ENCODE results near the gene PRCD. TPM values are rescaled to one million over a fixed set of nuclear protein-coding genes. Genes with fewer than 3 reads are reported as not detected.

The PRCD gene
- total RNA-seq, 1 donor from 2014 or later: 0.54 TPM

DNA sequence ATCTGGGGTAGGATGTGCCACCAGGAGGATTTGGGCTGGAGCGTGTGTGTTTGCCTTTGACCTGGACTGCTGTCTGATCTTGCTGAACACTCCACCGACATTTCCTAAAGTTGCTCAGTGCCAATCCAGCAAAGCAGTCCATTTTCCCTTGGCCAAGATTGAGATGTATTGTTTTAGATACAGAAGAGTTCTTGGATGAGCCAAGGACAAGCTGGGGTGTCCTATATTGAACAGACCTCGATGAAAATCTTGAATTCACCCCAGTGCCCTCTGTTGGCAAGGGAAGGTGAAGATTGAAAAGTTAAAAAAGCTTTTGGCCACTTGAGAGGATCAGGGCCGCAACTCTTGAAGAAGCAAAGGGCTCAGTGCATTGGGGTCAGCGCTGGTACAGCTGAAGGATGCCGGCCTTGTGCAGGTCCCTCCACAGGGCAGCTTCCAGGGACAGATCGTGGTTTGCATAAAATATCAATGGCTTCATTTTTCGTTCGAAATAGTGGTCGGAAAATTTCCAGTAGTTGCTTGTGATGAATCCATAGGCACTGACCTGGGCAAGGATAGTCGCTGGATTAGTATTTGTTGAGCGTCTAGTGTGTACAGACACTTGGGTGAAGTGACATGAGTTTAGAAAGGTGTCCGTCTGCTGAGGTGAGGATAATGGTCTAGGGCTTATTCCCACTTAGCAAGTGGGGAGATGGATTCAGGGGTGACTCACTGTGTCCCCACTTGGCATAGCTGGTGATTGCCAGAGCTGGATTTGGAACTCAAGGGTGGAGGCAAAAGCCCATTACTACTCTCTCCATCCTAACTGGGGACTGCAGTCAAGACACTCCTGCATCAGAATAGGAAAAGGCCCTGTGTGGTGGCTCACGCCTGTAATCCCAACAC lies 26.1 kb downstream of the PRCD start:
- Mint-ChIP-seq H3K27me3 (ENCODE audit: unreplicated experiment) (peaks cover 3% of the 10 kb centered on the region), H3K9me3 (ENCODE audit: unreplicated experiment) (no peaks in the 10 kb centered on the region), H3K4me1 (ENCODE audit: unreplicated experiment) (peaks cover 14% of the 10 kb centered on the region), H3K27ac (ENCODE audit: unreplicated experiment) (no peak overlapping the region), H3K36me3 (ENCODE audit: low read depth, unreplicated experiment) (peaks cover 13% of the 10 kb centered on the region), H3K4me3 (ENCODE audit: unreplicated experiment) (no peak overlapping the region)
- TF ChIP-seq, protein P1, sequence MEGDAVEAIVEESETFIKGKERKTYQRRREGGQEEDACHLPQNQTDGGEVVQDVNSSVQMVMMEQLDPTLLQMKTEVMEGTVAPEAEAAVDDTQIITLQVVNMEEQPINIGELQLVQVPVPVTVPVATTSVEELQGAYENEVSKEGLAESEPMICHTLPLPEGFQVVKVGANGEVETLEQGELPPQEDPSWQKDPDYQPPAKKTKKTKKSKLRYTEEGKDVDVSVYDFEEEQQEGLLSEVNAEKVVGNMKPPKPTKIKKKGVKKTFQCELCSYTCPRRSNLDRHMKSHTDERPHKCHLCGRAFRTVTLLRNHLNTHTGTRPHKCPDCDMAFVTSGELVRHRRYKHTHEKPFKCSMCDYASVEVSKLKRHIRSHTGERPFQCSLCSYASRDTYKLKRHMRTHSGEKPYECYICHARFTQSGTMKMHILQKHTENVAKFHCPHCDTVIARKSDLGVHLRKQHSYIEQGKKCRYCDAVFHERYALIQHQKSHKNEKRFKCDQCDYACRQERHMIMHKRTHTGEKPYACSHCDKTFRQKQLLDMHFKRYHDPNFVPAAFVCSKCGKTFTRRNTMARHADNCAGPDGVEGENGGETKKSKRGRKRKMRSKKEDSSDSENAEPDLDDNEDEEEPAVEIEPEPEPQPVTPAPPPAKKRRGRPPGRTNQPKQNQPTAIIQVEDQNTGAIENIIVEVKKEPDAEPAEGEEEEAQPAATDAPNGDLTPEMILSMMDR (IDR thresholded peaks at IDR 0.05; ENCODE audit: unreplicated experiment): no peak
- no peak for DNase-seq (ENCODE audit: low spot score)

DNA sequence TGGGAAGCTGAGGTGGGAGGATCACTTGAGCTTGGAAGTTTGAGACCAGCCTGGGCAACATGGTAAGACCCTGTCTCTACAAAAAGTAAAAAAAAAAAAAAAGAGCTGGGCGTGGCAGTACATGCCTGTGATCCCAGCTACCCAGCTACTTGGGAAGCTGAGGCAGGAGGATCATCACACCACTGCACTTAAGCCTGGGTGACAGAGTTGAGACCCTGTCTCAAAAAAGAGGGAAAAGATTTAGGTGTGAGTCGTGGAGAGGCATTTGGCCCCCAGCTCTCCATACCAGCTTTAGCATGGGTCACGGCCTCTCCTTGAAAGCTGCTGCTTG lies 26.7 kb downstream of the PRCD start:
- Mint-ChIP-seq H3K4me1 (ENCODE audit: unreplicated experiment) (peaks cover 12% of the 10 kb centered on the region), H3K4me3 (ENCODE audit: unreplicated experiment) (no peak overlapping the region), H3K27me3 (ENCODE audit: unreplicated experiment) (peaks cover 3% of the 10 kb centered on the region), H3K36me3 (ENCODE audit: low read depth, unreplicated experiment) (peaks cover 11% of the 10 kb centered on the region), H3K9me3 (ENCODE audit: unreplicated experiment) (no peaks in the 10 kb centered on the region), H3K27ac (ENCODE audit: unreplicated experiment) (no peak overlapping the region)
- no peak for DNase-seq (ENCODE audit: low spot score)
- TF ChIP-seq, protein P1 (IDR thresholded peaks at IDR 0.05; ENCODE audit: unreplicated experiment): no peak

DNA sequence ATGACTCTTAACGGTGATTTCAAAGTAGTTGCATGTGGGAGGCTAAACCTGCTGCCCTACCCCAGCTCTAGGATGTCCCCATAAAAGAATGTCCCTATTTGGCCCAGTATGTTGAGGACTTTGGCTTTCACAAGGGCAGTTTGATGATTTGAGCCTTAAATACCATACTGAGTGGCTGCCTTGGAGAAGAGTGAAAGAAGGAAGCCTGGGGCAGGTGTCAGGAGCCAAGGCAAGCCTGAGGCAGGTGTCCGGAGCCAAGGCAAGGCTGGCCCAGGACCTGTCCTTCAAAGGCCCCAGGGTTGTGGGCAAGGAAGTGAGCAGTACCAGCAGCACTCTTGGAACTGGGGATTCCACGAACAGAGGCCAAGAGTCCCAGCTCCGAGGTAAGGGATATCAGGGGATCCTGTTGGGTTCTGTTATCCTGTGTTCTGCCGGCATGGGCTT lies 27.2 kb downstream of the PRCD start:
- H3K27ac Mint-ChIP-seq (ENCODE audit: unreplicated experiment): no peak overlapping the region
- no peak for DNase-seq (ENCODE audit: low spot score)
- peaks cover 10% of the 10 kb centered on the region for H3K4me1 Mint-ChIP-seq (ENCODE audit: unreplicated experiment)
- H3K9me3 Mint-ChIP-seq (ENCODE audit: unreplicated experiment): no peaks in the 10 kb centered on the region
- no peak overlapping the region for H3K4me3 Mint-ChIP-seq (ENCODE audit: unreplicated experiment)
- TF ChIP-seq, protein P1 (IDR thresholded peaks at IDR 0.05; ENCODE audit: unreplicated experiment): no peak
- peaks cover 8% of the 10 kb centered on the region for H3K36me3 Mint-ChIP-seq (ENCODE audit: low read depth, unreplicated experiment)
- peaks cover 3% of the 10 kb centered on the region for H3K27me3 Mint-ChIP-seq (ENCODE audit: unreplicated experiment)

DNA sequence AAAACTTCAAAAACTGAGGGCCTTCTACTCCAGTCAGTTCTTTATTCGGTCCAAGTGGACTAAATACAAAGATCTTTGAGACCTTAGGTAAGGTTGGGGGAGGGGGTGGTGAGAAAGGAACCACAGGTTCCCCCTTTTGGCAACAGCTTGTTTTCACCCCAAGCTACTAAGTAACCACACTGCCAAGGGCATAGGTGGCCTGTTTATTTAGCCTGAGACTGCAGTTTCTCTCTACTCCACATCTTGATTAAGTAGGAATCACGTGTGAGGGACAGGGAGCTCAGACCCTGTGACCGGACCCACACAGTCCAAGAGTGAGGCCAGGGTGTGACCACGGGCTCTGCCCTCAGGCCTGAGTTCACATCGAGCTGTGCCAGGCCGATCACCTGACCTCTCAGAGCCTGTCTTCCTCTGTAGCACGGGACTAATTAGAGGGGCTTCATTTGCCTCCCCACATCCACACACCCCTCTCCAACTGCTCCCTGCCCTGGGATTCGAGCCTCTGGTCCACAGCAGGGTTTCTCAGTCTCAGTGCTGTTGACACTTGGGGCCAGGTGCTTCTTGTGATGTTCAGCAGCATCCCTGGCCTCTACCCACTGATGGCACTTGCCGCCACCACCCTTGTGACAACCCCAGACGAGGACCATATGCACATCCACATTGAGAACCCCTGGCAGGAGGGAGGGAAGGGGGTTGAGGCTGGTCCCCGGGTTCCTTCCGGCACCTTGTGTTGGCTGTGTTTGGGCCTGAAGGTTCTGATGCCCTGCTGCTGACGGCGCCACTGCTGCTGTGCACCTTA lies 28.0 kb downstream of the PRCD start:
- Mint-ChIP-seq H3K4me3 (ENCODE audit: unreplicated experiment) (no peak overlapping the region), H3K9me3 (ENCODE audit: unreplicated experiment) (no peaks in the 10 kb centered on the region), H3K36me3 (ENCODE audit: low read depth, unreplicated experiment) (peaks cover 5% of the 10 kb centered on the region), H3K27me3 (ENCODE audit: unreplicated experiment) (peaks cover 8% of the 10 kb centered on the region), H3K4me1 (ENCODE audit: unreplicated experiment) (peaks cover 7% of the 10 kb centered on the region), H3K27ac (ENCODE audit: unreplicated experiment) (no peak overlapping the region)
- DNase-seq (ENCODE audit: low spot score): no peak
- TF ChIP-seq, protein P1 (IDR thresholded peaks at IDR 0.05; ENCODE audit: unreplicated experiment): no peak

All from endothelial cell (in vitro differentiated cells).